HG03045 (cell line): ENCODE results near the gene CHPF2.

ENCODE experiments used
- ATAC-seq: cut with Tn5 transposase; IDR thresholded peaks from one replicate; pipeline ENCODE4 v1.9.1; 2021; ENCODE audit warnings: mild to moderate bottlenecking, moderate library complexity; ENCODE audit not compliant: unreplicated experiment

CHPF2 gene, protein sequence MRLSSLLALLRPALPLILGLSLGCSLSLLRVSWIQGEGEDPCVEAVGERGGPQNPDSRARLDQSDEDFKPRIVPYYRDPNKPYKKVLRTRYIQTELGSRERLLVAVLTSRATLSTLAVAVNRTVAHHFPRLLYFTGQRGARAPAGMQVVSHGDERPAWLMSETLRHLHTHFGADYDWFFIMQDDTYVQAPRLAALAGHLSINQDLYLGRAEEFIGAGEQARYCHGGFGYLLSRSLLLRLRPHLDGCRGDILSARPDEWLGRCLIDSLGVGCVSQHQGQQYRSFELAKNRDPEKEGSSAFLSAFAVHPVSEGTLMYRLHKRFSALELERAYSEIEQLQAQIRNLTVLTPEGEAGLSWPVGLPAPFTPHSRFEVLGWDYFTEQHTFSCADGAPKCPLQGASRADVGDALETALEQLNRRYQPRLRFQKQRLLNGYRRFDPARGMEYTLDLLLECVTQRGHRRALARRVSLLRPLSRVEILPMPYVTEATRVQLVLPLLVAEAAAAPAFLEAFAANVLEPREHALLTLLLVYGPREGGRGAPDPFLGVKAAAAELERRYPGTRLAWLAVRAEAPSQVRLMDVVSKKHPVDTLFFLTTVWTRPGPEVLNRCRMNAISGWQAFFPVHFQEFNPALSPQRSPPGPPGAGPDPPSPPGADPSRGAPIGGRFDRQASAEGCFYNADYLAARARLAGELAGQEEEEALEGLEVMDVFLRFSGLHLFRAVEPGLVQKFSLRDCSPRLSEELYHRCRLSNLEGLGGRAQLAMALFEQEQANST

DNA sequence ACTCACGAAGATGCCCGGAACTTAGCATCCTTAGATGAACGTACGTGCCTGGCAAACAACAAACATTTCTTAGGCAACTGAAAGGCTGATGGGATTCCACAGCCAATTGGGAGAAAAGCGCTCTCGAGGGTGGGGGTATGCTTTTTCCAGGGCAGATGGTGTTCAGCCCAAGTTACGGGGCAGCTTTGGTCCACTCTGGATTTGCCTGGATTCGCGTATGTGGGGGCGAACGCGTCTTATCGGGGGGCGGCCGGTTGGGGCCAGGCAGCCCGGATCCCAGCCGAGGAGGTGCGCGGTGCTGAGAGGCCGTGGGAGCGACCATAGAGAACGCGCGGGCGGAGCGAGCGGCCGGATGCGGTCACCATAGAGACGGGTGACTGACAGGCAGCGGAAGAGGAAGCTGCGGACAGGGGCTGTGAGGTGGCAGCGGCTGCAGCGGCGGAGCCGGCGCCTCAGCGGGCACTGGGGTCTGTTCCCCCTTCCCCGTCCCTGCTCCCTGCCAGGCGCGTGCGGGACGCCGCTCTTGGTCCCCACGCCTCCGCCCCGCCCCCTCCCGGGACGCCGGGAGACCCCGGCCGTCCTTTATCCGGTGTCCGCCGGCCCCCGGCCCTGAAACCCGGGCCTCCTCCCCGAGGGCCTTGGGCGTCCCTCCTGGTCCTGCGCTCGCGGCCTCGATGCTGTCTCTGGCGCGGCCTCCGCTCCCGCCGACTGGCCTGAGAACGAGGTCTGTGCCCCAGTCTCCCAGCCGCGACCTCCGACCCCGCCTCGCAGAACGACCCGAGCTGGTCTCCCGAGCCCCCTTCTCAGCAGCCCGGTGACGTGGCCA is at the start of gene CHPF2:
TSS of gene CHPF2 (plus strand) at position 393 of the 826 bp plus-strand sequence. CDS start 1,529 bp downstream, outside the sequence.
- peak; percentile 98 for ATAC-seq

GRCh38 chr7:151185762-151186639 is 46.3 kb upstream of the CHPF2 start:
- ATAC-seq: no peak

DNA sequence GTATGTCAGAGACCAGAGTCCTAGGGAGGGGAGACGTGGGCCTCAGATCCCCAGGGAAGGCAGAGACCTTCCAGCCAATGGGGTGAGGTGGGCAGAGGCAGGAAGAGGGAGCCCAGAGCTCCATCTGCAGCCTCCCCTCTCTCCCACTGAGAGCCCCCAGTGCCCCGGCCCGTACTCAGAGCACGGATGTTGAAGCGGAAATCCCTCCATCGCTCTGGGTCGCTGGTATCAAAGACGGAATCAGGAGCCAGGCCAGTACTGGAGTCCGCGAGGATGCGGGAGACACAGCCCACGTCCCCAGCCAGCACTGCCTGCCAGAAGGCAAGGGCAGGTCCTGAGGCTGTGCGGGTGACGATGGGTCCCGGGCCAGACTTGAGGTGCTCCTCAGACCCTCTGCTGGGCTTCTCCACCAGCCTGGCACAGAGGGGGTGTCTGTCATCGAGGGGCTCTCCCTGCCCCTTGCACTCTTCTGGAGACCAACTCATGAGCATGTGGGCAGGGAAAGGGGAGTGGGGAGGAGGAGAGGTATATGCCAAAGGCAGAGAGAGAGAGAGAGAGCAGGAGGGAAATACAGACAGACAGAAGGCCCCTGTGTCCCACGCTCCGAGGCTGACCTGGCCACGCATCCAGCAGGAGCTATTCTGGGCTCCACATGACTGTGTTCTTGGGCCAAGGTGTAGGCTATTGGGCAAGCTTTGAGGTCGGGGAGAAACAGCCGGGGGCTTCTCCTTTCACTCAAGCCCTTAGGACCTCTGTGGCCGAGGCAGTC is 45.5 kb upstream of the CHPF2 start, which contains the start of gene ASB10:
TSS of gene ASB10 (minus strand) at position 611 of the 769 bp plus-strand sequence. CDS start at position 491, 120 bp downstream.
- ATAC-seq: no peak

DNA sequence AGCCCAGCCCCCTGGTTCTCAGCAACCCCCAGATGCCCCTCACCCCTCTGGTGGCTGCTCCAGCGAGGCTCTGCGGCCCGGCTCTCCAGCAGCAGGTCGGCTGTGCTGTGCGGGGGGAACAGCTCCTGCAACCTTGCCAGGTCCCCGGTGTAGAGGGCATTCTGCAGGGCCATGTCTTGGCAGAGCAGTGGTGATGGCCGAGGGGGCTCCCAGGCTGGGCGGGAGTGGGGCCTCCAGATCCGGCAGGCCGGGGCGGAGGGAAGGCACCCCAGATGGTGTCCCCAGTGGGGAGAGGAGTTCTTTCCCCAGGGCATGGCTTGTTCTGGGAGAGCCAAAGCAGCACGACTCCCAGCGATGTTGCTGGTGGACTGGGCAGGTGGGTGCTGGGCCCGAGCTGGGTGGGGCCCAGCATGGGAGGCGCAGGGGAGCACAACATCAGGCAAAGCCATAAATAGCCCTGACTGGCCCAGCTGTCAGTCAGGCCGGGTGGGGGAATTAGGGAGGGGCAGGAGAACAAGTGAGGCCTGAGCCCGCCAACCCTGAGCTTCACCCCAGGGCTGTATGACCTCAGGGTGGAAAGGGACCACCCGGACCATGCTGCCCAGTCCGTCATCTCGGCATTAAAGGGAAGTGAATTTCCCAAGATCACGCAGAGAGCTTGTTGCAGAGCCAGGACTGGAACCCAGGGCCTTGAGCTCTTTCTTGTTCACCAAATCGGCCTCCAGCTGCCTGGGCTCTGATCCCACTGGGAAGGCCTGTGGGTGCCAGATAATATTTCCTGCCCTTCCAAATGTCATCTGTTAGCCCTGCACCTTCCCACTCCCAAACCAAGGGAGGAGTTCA is 44.7 kb upstream of the CHPF2 start:
- no peak for ATAC-seq

DNA sequence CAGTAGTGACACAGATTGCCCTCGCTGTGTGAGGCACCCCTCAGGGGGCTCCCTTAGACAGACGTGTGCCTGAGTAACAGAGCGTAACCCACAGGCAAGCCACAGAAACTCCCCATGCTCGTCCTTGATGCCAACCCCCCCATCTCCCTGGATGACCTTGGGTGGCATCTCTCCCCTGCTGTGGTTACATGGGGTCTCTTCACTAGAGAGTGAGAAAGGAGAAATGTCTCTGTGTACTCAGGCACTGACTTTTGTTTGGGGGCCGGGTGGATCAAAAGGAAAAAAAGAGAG is 44.1 kb upstream of the CHPF2 start:
- no peak for ATAC-seq

GRCh38 chr7:151189038-151189437 is 43.2 kb upstream of the CHPF2 start:
- no peak for ATAC-seq

DNA sequence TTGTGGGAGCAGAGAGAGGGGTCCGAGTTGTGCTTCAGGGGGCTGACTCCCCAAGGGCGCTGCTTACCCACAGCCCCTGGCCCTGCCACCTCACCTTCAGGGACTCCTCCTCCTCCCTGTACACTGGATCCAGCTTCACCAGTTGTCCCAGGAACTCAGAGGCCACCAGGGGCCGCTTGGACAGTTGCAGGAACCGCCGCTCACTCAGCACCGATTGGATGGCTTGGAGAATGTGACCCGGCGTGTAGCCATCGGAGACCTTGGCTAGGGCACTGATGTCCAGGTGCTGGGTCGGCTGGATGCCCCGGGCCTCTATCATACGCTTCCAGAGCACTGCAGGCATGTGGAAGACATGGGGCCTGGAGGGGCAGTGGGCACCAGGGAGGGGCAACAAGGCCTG is 40.7 kb upstream of the CHPF2 start:
- ATAC-seq: no peak

DNA sequence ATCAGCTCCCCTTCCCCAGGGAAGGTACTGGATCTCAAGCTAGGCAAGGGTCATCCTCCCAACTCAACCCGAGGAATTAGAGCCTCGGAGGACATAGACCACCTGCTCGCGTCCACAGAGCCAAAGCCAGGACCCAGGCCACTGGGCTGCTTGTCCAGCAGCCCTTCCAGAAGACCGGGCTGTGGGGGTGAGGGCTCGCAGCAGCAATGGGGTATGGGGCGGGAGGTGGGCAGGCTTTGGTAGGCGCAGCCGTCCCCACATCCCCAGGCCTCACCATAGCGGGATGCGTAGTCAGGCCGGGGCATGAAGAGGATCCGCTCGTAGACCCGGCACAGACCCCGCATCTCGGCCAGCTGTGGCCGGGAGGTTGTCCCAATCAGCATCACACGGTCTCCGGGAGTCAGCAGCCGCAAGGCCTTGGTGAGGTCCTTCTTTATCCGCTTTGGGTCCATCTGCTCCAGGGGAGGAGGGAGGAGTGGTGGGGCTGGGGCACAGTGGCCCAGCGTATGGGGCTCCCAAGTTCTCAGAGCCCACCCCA is 40.2 kb upstream of the CHPF2 start:
- no peak for ATAC-seq

DNA sequence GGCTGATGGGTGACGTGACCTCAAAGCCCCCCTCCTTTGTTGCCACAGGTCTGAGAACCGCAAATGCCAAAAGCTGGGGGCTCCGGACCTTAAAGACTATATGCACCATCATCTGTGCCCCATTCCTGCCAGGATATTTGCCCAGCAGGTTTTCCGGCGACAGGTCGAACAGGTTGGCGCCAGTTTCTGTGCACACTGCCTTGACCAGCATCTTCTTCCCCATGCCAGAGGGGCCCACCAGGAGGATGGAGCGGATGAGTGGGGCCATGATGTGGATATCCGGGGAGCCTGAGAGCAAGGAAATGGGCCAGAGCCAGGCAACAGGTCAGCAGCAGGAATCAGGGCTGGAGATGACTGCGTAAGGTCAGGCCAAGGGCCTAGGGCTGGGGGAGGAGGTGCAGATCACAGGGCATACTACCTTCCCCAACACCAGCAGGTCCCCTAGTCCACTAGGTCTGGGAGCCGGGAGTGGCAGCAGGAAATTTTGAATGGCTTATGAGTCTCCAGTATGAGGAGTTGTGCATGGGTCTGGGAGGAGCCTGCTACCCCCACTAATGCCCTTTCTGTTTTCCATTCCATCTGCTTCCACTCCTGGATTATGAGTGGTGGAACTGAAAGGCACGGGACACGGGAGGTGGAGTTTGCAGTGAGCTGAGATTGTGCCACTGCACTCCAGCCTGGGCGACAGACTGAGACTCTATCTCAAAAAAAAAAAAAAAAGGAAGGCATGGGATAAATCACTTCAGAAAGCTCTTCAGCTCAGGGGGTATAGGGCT is 38.9 kb upstream of the CHPF2 start:
- ATAC-seq: no peak

DNA sequence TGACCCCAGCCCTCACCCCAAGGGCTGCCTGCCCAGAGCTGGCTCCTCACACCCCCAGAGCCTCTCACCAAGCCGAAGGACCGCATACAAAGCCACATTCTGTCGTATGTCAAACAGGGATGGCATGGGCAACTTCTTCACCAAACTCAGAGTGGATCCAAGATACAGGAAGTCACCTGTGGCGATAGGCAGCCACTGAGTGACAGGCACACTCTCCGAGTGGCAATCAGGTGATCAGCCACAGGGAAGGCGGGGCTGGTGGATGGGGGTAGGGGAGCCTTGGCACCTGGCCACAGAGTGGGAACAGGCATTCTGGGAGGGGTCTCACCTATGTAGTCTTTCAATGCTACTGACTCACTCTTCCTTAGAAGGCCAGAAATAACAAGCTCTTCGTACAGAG is 38.1 kb upstream of the CHPF2 start:
- ATAC-seq: no peak

GRCh38 chr7:151195616-151196450 is 36.5 kb upstream of the CHPF2 start:
- no peak for ATAC-seq

GRCh38 chr7:151197932-151198331 is 34.4 kb upstream of the CHPF2 start:
- ATAC-seq: no peak

DNA sequence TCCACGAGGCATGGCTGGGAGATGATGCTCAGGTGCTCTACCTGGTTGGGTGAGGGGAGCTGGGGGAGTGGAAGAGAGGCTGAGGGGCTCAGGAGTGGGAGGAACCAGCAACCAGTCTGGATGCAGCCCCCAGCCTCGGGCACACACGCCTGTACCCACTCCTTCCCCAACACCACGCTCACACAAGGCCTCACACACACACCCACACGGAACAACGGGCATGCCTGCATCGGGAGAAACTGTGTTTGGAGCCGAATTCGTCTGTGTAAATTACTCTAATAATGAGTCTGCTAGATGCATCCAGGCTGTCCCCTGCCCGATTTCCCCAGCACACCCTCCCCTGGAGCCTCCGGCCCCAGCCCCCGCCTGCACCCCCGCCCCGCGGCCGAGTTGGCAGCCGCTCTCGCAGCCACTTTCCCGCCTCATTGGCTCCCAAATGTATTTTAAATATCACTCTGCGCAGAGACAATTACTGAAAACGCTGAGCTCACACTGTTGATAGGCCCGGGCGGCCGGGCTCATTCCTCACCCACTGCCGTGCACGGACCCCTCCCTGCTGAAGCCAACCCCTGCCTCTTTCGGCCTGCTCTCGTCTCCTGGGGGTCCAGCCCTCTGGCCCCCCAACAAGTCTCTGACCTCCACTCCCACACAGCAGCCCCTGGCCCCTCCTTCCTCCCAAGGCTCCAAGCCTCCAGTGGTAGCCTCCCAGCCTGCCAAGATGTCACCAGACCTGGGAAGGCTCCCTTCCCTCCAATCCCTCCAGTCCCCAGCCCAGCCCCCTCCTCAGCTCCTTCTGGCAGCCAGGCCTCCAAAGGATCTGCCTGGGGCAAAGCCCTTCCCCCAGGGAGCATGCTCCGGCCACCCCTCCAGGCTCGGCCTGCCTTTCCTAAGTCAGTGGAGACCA is 33.1 kb upstream of the CHPF2 start:
- no peak for ATAC-seq

DNA sequence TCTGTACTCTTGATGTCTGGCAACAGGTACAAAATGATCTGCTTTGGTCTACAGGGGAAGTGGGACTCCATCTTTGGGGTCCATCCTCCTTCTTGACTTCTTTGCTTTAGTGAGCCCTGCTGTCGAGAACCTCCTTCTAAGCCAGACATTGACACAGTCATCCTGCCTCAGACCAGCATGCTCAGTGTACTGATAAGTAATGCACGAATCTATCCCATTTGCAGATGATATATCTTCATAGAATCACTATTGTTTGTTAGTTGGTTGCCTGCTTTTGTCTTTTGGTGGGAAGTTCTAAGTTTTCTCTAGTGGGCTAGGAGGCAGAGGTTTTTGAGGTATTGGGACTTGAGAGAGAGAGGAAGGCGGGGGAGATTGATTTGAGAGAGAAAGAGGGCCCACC is 30.9 kb upstream of the CHPF2 start:
- ATAC-seq: no peak

GRCh38 chr7:151201751-151202150 is 30.5 kb upstream of the CHPF2 start:
- ATAC-seq: no peak

DNA sequence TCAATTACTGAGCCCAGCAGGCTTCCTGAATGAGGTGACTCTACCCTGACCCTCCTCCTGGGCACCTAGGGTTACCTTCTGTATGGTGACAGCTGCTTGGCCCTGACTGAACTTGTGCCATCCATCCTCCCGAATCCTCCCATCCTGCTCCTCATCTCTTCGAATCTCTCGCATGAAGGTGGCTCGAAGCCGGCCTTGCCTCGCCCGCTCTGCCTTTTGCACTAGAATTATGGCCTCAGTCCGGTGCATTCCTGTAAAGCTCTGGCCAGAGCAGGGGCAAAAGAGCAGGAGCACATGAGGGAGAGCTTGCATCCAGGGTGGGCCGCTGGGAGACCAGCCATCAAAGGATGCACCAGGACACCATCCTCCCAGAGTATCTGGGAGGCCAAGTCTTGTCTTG is 29.4 kb upstream of the CHPF2 start:
- ATAC-seq: no peak
